GM12874 (cell line): ENCODE measurements around the gene GNAZ.

Source experiments
- TF ChIP-seq, protein P1 (sequence below): IDR thresholded peaks from 2 replicates; pipeline ENCODE4 v1.5.1; 2011; ENCODE audit warnings: low read depth, mild to moderate bottlenecking, control low read depth, low read length, moderate library complexity; ENCODE audit not compliant: insufficient read depth

GNAZ gene

DNA sequence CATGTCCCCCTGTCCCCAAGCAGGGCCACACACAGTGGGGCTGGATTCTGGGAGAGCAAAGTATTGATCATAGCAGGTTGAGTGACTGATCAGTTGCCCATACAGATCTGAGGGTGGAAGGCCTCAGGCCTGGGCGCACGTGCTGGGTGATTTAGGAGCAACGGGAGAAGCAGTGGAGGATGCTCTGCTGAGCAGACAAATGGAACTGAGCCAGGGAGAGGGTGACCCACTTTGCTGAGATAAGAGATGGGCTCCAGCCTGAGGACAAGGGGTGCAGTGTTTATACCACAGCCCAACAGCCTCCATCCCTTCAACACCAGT is 15.0 kb downstream of the GNAZ start:
- TF ChIP-seq, protein P1, sequence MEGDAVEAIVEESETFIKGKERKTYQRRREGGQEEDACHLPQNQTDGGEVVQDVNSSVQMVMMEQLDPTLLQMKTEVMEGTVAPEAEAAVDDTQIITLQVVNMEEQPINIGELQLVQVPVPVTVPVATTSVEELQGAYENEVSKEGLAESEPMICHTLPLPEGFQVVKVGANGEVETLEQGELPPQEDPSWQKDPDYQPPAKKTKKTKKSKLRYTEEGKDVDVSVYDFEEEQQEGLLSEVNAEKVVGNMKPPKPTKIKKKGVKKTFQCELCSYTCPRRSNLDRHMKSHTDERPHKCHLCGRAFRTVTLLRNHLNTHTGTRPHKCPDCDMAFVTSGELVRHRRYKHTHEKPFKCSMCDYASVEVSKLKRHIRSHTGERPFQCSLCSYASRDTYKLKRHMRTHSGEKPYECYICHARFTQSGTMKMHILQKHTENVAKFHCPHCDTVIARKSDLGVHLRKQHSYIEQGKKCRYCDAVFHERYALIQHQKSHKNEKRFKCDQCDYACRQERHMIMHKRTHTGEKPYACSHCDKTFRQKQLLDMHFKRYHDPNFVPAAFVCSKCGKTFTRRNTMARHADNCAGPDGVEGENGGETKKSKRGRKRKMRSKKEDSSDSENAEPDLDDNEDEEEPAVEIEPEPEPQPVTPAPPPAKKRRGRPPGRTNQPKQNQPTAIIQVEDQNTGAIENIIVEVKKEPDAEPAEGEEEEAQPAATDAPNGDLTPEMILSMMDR, result no peak

DNA sequence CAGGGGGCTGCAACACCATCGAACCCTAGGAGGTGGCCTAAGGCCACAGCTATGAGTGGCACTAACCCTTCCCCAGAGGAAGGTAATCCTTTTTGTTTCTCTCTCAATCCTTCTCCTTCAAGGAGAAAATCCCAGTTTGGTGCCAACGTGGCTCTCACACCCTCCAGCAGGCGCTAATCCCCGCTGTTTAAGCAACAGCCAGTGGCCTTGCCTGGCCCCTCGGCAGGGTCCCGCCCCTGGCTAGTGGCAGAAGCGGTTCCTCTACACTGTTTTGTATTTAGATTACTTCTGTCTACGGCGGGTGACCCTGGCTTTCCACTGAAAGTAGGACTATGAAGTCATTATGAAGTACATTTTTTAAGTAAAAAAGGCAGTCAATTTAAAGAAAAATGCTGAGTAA is 15.5 kb downstream of the GNAZ start:
- TF ChIP-seq, protein P1, result no peak

DNA sequence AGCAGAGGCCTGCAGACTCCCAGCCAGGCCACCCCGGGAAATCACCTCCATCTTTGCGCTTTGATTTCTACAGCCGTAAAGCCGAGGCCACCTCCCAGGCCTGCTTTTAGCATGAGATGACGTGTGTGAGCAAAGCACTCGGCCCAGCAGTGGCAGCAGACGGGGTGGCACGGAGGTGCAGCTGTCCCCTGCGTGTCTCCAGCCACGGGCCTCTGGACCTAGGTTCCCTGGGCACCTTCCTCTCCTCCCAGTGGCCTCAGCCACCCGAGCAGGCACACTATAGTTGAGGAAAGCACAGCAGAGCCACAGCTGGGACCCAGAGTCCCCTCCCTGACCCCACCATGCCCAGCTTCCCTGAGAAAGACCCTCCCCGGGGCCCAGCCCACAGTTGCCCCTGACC is 15.9 kb downstream of the GNAZ start:
- TF ChIP-seq, protein P1, result no peak

DNA sequence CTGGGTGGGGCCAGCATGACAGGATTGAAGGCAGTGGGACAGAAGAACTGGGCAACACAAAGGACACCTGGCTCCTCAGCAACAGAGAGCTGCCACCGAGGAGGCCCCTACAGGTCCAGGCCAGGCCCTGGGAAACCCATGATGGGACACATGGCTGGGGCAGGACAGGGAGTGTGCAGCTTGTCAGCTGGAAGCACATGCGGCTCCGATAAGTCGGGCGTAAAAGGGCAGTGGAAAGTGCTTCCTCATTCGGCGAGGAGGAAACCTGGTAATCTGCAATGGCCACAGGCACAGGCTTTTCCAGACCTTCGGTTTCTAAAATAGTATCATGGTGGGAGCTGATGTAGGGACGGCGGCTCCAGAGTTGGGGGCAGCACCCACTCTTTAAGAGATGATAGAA is 16.5 kb downstream of the GNAZ start:
- TF ChIP-seq, protein P1, result no peak

DNA sequence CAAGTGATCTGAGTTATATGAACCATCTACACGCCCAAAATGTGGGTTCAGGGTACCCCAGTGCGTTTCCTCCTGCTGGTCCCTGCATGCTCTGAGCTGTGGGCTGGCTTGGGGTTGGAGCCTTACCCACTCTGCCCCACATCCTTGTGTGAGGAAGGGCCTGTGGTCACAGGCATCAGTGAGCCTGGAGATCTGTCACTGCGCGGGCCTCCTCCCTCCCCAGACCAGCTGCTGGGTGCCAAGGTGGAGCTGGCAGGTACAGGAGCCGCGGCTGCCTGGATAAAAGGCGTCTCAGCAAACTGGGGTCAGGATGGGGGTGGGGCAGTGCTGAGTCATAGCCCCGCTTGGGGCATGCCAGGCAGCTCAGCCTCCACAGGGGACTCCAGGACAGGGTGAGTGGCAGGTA is 17.9 kb downstream of the GNAZ start:
- TF ChIP-seq, protein P1, result no peak

DNA sequence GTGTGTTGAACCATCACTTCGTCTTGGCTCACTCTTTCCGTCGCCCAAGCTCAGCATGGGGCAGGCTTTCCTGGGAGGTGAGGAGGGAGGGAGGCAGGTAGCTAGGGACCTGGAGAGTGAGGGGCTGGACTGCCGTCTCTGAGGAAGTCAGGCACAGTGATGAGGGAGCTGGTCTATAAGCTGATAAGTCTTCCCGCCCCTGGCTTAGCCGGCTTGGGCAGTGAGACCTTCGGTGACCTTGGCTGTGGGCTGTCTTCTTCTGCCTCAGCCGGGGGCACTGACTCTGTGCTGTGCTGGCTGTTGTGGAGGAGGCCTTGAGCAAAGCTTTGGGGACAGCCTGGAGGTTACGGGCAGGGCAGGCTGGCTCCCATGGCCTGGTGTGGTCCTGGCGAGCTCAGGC is 18.7 kb downstream of the GNAZ start:
- TF ChIP-seq, protein P1, result no peak

DNA sequence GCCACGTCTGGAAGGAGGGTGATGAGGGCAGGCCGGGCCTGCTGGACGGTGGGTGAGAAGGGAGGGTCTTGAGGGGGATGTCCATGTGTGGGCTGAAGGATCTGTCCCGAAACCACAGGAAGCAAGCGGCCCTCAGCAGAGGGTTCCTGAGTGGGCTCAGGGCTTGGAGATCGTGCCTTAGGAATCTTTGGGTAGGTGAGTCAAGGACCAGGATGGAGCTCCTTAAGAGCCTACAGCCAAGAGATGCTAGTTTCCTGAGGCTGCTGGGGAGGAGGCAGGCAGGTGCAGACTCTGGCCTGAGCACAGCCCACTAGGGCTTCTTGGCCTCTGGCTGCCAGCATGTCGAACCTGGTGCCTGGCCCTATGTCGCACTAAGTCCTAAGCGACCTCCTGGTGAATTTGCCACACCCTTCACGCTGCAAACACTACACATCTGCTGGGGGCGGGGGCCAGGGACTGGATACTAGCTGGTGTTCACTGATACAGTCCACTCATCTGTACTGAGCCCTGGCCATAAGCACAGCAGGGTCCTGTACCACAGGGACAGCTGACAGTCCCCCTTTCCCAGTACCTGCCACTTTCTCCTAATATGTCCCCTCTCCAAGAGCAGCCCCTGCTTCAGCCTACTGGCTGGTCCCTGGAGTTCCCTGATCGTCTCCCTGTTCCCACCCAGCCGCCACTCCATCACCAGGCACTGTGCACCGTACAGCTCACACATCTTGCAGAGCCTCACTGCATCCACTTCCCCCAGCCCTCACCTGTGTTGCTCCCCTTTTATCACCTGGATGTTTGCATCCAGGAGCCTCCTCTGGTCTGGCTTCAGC is 19.5 kb downstream of the GNAZ start:
- TF ChIP-seq, protein P1, result no peak
